H9 (cell line): ENCODE data around the gene PERM1. TPM values are rescaled to one million over a fixed set of nuclear protein-coding genes. Genes with fewer than 3 reads are reported as not detected.
A peak's percentile ranks its signal among the peaks of the same experiment; 100 is the strongest.

Experiments
- DNase-seq: peaks from one replicate; pipeline ENCODE4 v3.0.0-alpha.2; 2017
- H2AFZ ChIP-seq: one replicate; pipeline ENCODE4 v1.6.1; 2013; ENCODE audit warnings: mild to moderate bottlenecking, low read length, control low read depth, moderate library complexity
- H2AK5ac ChIP-seq: 2 replicates; pipeline ENCODE4 v1.6.1; 2013; ENCODE audit warnings: low read length, control low read depth, mixed read lengths; ENCODE audit not compliant: insufficient read length
- H2BK120ac ChIP-seq: one replicate; pipeline ENCODE4 v1.6.1; 2013; ENCODE audit warnings: low read depth, mild to moderate bottlenecking, low read length, control low read depth, inconsistent platforms; ENCODE audit not compliant: poor library complexity, severe bottlenecking
- H2BK12ac ChIP-seq: 2 replicates; pipeline ENCODE4 v1.6.1; 2013; ENCODE audit warnings: low read length, control low read depth, mixed read lengths, low read depth; ENCODE audit not compliant: insufficient read length
- H2BK15ac ChIP-seq: 2 replicates; pipeline ENCODE4 v1.6.1; 2013; ENCODE audit warnings: low read depth, low read length, control low read depth
- H2BK20ac ChIP-seq: one replicate; pipeline ENCODE4 v1.6.1; 2013; ENCODE audit warnings: low read depth, mild to moderate bottlenecking, low read length, control low read depth, inconsistent platforms; ENCODE audit not compliant: poor library complexity, severe bottlenecking
- H2BK5ac ChIP-seq: 2 replicates; pipeline ENCODE4 v1.6.1; 2013; ENCODE audit warnings: low read length, control low read depth, mixed read lengths; ENCODE audit not compliant: insufficient read length
- H3K14ac ChIP-seq: 2 replicates; pipeline ENCODE4 v1.6.1; 2013; ENCODE audit warnings: low read length, control low read depth; ENCODE audit not compliant: insufficient read depth
- H3K18ac ChIP-seq: 2 replicates; pipeline ENCODE4 v1.6.1; 2013; ENCODE audit warnings: low read depth, mild to moderate bottlenecking, mixed read lengths, low read length, control low read depth; ENCODE audit not compliant: insufficient read length
- H3K23ac ChIP-seq: 2 replicates; pipeline ENCODE4 v1.6.1; 2013; ENCODE audit warnings: low read length, control low read depth, mixed read lengths, low read depth; ENCODE audit not compliant: insufficient read length
- H3K23me2 ChIP-seq: 2 replicates; pipeline ENCODE4 v1.6.1; 2013; ENCODE audit warnings: low read depth, mild to moderate bottlenecking, mixed read lengths, low read length, control low read depth; ENCODE audit not compliant: insufficient read length, poor library complexity, severe bottlenecking
- H3K27ac ChIP-seq: 2 replicates; pipeline ENCODE4 v1.5.1; 2013; ENCODE audit warnings: low read length, control low read depth, mixed read lengths, low read depth; ENCODE audit not compliant: insufficient read length
- H3K27me3 ChIP-seq: 2 replicates; pipeline ENCODE4 v1.6.1; 2013; ENCODE audit warnings: low read length, control low read depth, inconsistent platforms; ENCODE audit not compliant: insufficient read depth
- H3K4ac ChIP-seq: 2 replicates; pipeline ENCODE4 v1.6.1; 2013; ENCODE audit warnings: low read depth, mild to moderate bottlenecking, control low read depth, inconsistent platforms, low read length, moderate library complexity
- H3K4me1 ChIP-seq: 2 replicates; pipeline ENCODE4 v1.6.1; 2013; ENCODE audit warnings: low read length, control low read depth, inconsistent platforms; ENCODE audit not compliant: insufficient read depth
- H3K4me2 ChIP-seq: 2 replicates; pipeline ENCODE4 v1.6.1; 2013; ENCODE audit warnings: low read length, control low read depth, mixed read lengths; ENCODE audit not compliant: insufficient read length, insufficient read depth
- H3K56ac ChIP-seq: 2 replicates; pipeline ENCODE4 v1.6.1; 2013; ENCODE audit warnings: low read depth, mild to moderate bottlenecking, mixed read lengths, low read length, control low read depth; ENCODE audit not compliant: insufficient read length
- H3K79me1 ChIP-seq: 2 replicates; pipeline ENCODE4 v1.6.1; 2013; ENCODE audit warnings: low read depth, mild to moderate bottlenecking, moderate library complexity, low read length, control low read depth, inconsistent platforms; ENCODE audit not compliant: insufficient read depth, poor library complexity, severe bottlenecking
- H3K79me2 ChIP-seq: 2 replicates; pipeline ENCODE4 v1.6.1; 2013; ENCODE audit warnings: low read length, control low read depth, inconsistent platforms; ENCODE audit not compliant: insufficient read depth
- H3K9ac ChIP-seq: 2 replicates; pipeline ENCODE4 v1.6.1; 2013; ENCODE audit warnings: low read length, control low read depth, mixed read lengths; ENCODE audit not compliant: insufficient read length; ENCODE audit errors: extremely low read depth
- H3K9me3 ChIP-seq: one replicate; pipeline ENCODE4 v1.6.1; 2013; ENCODE audit warnings: low read depth, low read length, inconsistent platforms; ENCODE audit not compliant: control insufficient read depth
- H3T11ph ChIP-seq: one replicate; pipeline ENCODE4 v1.6.1; 2013; ENCODE audit warnings: mild to moderate bottlenecking, low read length, control low read depth, inconsistent platforms
- H4K20me1 ChIP-seq: one replicate; pipeline ENCODE4 v1.6.1; 2013; ENCODE audit not compliant: control insufficient read depth, insufficient read length, insufficient read depth
- H4K5ac ChIP-seq: 2 replicates; pipeline ENCODE4 v1.6.1; 2013; ENCODE audit warnings: low read depth, mild to moderate bottlenecking, mixed read lengths, low read length, control low read depth; ENCODE audit not compliant: insufficient read length
- H4K8ac ChIP-seq: replicated peaks from 2 replicates; pipeline ENCODE4 v1.6.1; 2013; ENCODE audit warnings: low read length, control low read depth, mixed read lengths, low read depth; ENCODE audit not compliant: insufficient read length
- H4K91ac ChIP-seq: 2 replicates; pipeline ENCODE4 v1.6.1; 2013; ENCODE audit warnings: low read depth, mild to moderate bottlenecking, moderate library complexity, mixed read lengths, low read length, control low read depth; ENCODE audit not compliant: insufficient read length
- H3K27ac Mint-ChIP-seq, 3 experiments: 2 replicates in 2 of 3; 3 replicates in 1 of 3; pipeline ENCODE4 v1.8.0; 2020 to 2021; ENCODE audit warnings: mixed read lengths in 3 of 3, mild to moderate bottlenecking in 1 of 3, moderate library complexity in 1 of 3
- H3K27me3 Mint-ChIP-seq: 2 replicates; pipeline ENCODE4 v1.8.0; 2021; ENCODE audit warnings: low read depth, mild to moderate bottlenecking, moderate library complexity, mixed read lengths
- H3K36me3 Mint-ChIP-seq, 3 experiments: 2 replicates in 2 of 3; 3 replicates in 1 of 3; pipeline ENCODE4 v1.8.0; 2020 to 2021; ENCODE audit warnings: low read depth in 3 of 3, mixed read lengths in 3 of 3; ENCODE audit not compliant: insufficient read depth in 1 of 3
- H3K4me1 Mint-ChIP-seq, 2 experiments: 2 replicates each; pipeline ENCODE4 v1.8.0; 2020; ENCODE audit warnings: mixed read lengths in 2 of 2
- H3K4me3 Mint-ChIP-seq, 2 experiments: 2 replicates in 1 of 2; 3 replicates in 1 of 2; pipeline ENCODE4 v1.8.0; 2020 to 2021; ENCODE audit warnings: mild to moderate bottlenecking in 2 of 2, mixed read lengths in 2 of 2, moderate library complexity in 1 of 2
- H3K9me3 Mint-ChIP-seq, 2 experiments: 2 replicates in 1 of 2; 3 replicates in 1 of 2; pipeline ENCODE4 v1.8.0; 2020; ENCODE audit warnings: mild to moderate bottlenecking in 2 of 2, mixed read lengths in 2 of 2, moderate library complexity in 1 of 2
- CTCF ChIP-seq: fragments of 200-600 bp; sonication (generic); conservative IDR thresholded peaks from 3 replicates; pipeline ENCODE4 v1.8.0; 2021; ENCODE audit warnings: antibody characterized with exemption, mild to moderate bottlenecking
- WGBS: extraction: QIAGEN DNeasy Blood & Tissue Kit; methylation state at CpG from one replicate; pipeline ENCODE4 v1.1.7; 2013; ENCODE audit warnings: missing lambda C conversion rate, low lambda C conversion rate, mixed read lengths; ENCODE audit not compliant: insufficient read length; ENCODE audit errors: extremely low coverage; 5-methylcytosine and 5-hydroxymethylcytosine counted together
- total RNA-seq: library from RNA; stranded (reverse); gene quantifications from 2 replicates; pipeline ENCODE4 v1.2.1, GENCODE V29; 2021

The PERM1 gene
- total RNA-seq, 1 experiment from 2014 or later = not detected

- no peak overlapping the region for H3K56ac ChIP-seq
- H3K4me1 ChIP-seq = no peaks in the 10 kb centered on the region
- H3K18ac ChIP-seq = no peak overlapping the region
- no peak overlapping the region for H4K8ac ChIP-seq
- H2BK5ac ChIP-seq = no peak overlapping the region
- no peak overlapping the region for H3T11ph ChIP-seq
- Mint-ChIP-seq H3K27me3 (peaks cover 72% of the 10 kb centered on the region), H3K9me3 (no peaks in the 10 kb centered on the region), H3K27ac (no peak overlapping the region), H3K36me3 (peaks cover 0 to 2% (median 0%) of the 10 kb centered on the region in 3 experiments; a peak in 1 of 7 replicates), H3K4me3 (peak overlapping the region in 1 of 2 experiments; percentile 20; a peak in 1 of 5 replicates), H3K4me1 (peaks cover 9 to 40% of the 10 kb centered on the region in 2 experiments)
- H3K79me2 ChIP-seq = no peaks in the 10 kb centered on the region
- H3K27me3 ChIP-seq = peaks cover 51% of the 10 kb centered on the region
- H4K91ac ChIP-seq = no peak overlapping the region
- peak; percentile 79 for DNase-seq
- peak; percentile 51 for TF ChIP-seq CTCF
- no peak overlapping the region for H2AFZ ChIP-seq
- H3K9ac ChIP-seq = no peak overlapping the region
- H2AK5ac ChIP-seq = no peak overlapping the region
- no peak overlapping the region for H3K14ac ChIP-seq
- H3K79me1 ChIP-seq = no peaks in the 10 kb centered on the region
- no peak overlapping the region for H3K27ac ChIP-seq
- no peaks in the 10 kb centered on the region for H4K20me1 ChIP-seq
- no peak overlapping the region for H2BK120ac ChIP-seq
- H2BK20ac ChIP-seq = no peak overlapping the region
- no peak overlapping the region for H3K4ac ChIP-seq
- H3K4me2 ChIP-seq = no peak overlapping the region
- H3K23ac ChIP-seq = no peak overlapping the region
- no peaks in the 10 kb centered on the region for H3K9me3 ChIP-seq
- no CpG with 5 or more reads among the region's 30 CpGs for WGBS
- H3K23me2 ChIP-seq = peaks cover 6% of the 10 kb centered on the region
- H2BK12ac ChIP-seq = no peak overlapping the region
- H4K5ac ChIP-seq = no peak overlapping the region
- H2BK15ac ChIP-seq = no peak overlapping the region
These were observed 43.0 kb downstream of the PERM1 start for GRCh38 chr1:938711-939489.
